Lower leg skin (tissue), 3 donors: ENCODE results near the gene GAK.

Source experiments
- CTCF ChIP-seq, 3 donors: fragments of 450-650 bp; IDR thresholded peaks; one replicate each; pipeline ENCODE4 v1.5.1; 2016; ENCODE audit warnings: antibody characterized with exemption in 3 of 3, mild to moderate bottlenecking in 3 of 3, moderate library complexity in 2 of 3
- POLR2A ChIP-seq, 2 donors: fragments of 450-650 bp; IDR thresholded peaks; one replicate each; pipeline ENCODE4 v1.6.1; 2016 to 2017; ENCODE audit warnings: antibody characterized with exemption in 2 of 2, mild to moderate bottlenecking in 1 of 2, moderate library complexity in 1 of 2

- TF ChIP-seq POLR2A (IDR thresholded peaks at IDR 0.05) (no peak), CTCF (IDR thresholded peaks at IDR 0.05) (no peak)
These were observed 110.9 kb downstream of the GAK start for GRCh38 chr4:821181-821591.
